GM12892 (cell line): ENCODE data around the gene CRMP1. TPM values are rescaled to one million over a fixed set of nuclear protein-coding genes. Genes with fewer than 3 reads are reported as not detected.

Experiments
- DNase-seq: peaks from one replicate; pipeline ENCODE4 v3.0.0; 2011; ENCODE audit not compliant: insufficient read length
- FAIRE-seq: peaks from 2 replicates; lab custom pipeline; 2011; peaks lifted over from hg19 to GRCh38; lab: Jason Lieb, UNC
- POLR2A ChIP-seq: IDR thresholded peaks from 2 replicates; pipeline ENCODE4 v1.6.1; 2011; ENCODE audit warnings: low read depth, low read length, control low read depth
- POLR2AphosphoS5 ChIP-seq: IDR thresholded peaks from 2 replicates; pipeline ENCODE4 v1.6.1; 2011; ENCODE audit warnings: low read depth, low read length, control low read depth
- TAF1 ChIP-seq: IDR thresholded peaks from 2 replicates; pipeline ENCODE4 v1.6.1; 2011; ENCODE audit warnings: low read depth, mild to moderate bottlenecking, control low read depth, low read length, borderline replicate concordance
- polyA plus RNA-seq: library from polyadenylated mRNA; unstranded; fragments of >200 nt; gene quantifications from one replicate; pipeline ENCODE4 v1.2.1, GENCODE V29; 2012; ENCODE audit warnings: missing spikeins, inconsistent platforms; ENCODE audit not compliant: missing spikeins

Gene CRMP1
- 1.2 TPM for polyA plus RNA-seq

DNA sequence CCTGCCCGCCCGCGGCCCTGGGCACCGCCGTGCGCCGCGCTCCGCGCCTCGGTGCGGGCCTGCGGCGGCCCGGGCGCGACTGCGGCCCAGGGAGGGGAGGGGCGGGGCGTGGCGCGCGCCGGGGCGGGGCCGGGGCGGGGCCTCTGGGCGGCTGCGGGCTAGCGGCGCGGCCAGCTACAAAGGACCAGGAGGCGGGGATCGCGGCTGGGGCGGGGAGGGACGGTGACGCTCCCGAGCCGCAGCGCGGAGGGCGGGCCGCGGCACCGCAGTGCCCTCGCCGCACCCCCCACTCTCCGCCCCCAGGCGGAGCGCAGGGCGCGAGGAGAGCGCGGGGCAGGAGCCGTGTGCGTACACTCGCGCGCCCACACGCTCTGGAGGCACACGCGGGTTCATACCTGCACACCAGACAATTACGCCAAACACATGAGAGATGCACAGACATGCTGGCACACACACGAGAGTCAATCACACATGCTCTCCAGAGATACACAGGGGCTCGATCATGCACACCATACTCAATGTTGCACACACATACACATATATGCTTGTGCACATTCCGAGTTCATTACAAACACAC, at the start of gene CRMP1:
Gene CRMP1, minus strand, starts transcription at position 83 of the 577 bp plus-strand sequence. CDS start 117 bp downstream, outside the sequence.
- DNase-seq (no peak), FAIRE-seq (no peak)
- TF ChIP-seq POLR2AphosphoS5 (no peak), TAF1 (no peak), POLR2A (no peak)

DNA sequence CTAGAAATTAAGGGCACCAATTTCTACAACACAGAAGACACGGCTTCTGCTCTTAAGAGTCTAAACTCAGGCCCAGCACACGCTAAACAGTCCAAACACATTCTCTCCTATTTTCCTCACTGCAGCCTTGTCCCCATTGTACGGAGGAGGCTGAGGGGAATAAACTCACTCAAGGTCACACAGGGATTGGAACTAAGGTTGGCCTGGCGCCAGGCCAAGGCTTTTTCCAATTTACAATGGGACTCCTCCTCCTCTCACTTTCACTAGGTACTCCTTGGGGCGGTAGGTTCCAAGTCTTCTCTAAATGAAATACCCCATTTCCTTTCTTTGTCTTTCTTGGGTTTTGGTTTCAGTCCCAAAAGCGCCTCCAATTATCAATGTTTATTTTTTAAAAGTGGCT, 48.7 kb upstream of the CRMP1 start:
- TF ChIP-seq POLR2AphosphoS5: no peak
- no peak for TF ChIP-seq POLR2A
- no peak for TF ChIP-seq TAF1
- DNase-seq (no peak), FAIRE-seq (no peak)

- no peak for FAIRE-seq
- DNase-seq: no peak
Measured at GRCh38 chr4:5940470-5941203, 47.8 kb upstream of the CRMP1 start.

DNA sequence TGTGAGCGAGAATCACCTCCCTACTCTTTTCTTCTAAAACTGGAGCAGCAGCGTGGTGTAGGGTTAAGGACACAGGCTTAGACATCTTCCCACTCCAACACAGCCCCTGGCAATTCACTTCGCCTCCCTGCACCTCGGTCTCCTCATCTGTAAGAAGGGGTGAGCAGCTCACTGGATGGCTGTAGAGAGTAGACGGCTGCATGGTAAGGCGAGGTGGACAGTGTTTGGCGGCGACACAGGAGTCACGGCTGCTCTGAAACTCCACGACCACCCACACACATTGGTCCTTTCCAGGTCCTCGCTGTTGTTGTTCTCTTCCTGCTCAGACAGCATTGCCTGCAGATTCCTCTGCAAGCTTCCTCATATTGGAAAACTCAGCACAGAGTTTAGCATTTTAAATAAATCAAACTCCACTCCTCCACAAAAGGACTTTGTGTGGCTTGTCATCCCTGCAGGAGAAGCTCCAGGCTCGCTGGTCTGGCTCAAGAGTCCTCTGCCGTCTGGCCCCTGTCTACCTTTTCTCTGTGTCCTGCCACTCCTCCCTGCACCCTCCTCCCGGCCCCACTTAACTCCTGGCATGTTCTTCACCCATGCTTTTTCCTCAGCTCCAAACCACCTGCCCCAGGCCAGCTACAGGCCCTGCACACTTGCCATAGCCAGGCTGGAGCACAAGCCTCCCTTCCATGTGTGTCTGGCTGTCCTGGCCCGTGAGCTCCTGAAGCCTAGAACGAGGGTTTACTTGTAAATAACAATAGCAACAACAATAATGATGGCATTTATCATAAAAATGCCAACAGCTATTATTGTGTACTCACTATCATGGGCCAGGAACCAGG, 41.3 kb upstream of the CRMP1 start:
- no peak for DNase-seq
- FAIRE-seq: no peak
- TF ChIP-seq POLR2AphosphoS5: no peak
- TF ChIP-seq TAF1: no peak
- no peak for TF ChIP-seq POLR2A

More at GRCh38 chr4:5940470-5941203, 47.8 kb upstream of the CRMP1 start:
- no peak for TF ChIP-seq POLR2AphosphoS5
- no peak for TF ChIP-seq POLR2A
- TF ChIP-seq TAF1: no peak

DNA sequence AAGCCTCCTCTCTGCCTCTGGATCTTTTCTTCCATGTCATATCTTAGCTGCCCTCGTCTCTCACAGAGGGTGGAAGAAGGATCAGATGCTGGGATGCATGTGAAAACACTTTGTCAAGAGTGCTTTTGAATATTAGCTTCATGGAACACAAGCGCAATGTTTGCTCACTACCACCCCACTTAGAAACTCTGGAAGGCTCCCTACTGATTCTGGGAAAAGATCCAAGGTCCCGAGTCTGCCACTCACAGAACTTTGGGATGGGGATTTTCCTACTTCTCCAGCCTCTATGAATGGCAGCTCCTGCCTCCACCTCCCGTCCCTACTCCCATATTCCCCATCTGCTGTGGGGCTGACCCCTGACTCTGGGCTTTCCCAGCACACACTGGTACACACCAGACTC, 40.2 kb upstream of the CRMP1 start:
- TF ChIP-seq POLR2AphosphoS5 (no peak), TAF1 (no peak), POLR2A (no peak)
- DNase-seq (no peak), FAIRE-seq (no peak)

DNA sequence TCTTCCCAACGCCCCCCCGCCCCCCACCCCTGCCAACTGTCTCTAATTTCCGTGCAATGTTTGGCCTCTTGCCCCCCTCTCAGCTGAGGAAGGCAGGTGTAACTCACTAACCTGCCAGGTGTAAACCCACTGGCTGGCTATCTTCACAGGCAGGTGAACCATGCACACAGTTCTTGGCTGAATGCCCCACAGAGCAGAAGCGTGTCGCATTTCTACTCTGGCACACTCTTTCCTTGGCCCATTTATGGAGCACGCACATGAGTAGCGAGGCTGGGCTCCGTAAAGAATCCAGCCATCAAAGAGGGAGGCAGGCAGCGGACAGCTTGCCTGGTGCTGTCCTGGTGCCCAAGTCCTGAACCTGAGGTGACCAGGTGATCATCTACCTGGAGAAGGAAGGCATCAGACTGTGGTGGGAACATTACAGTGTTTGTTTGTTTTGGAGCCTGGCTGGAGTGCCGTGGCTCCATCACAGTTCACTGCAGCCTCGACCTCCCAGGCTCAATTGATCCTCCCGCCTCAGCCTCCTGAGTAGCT, 39.2 kb upstream of the CRMP1 start:
- no peak for FAIRE-seq
- no peak for DNase-seq
- no peak for TF ChIP-seq POLR2AphosphoS5
- no peak for TF ChIP-seq POLR2A
- no peak for TF ChIP-seq TAF1

DNA sequence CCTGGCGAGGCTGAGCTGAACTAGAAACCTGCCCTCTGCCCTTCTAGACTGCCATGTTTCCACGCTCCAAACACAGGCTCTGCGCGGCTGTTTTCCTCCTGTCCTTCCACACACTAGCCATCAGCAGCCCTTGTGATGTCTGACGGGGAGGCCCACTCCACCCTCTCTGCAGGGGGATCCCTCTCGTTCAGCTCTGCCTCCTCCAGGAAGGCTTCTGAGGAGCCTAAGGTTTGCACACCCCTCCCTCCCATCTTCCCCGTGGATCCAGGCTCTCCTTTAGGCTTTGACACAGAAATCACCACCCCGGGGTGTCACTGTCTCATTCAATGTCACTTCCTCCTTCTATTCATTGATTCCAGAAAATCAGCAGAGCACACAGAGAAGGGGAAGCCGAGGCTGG, 38.6 kb upstream of the CRMP1 start:
- TF ChIP-seq POLR2AphosphoS5 (no peak), POLR2A (no peak), TAF1 (no peak)
- DNase-seq: no peak
- no peak for FAIRE-seq

GRCh38 chr4:5930876-5931275, 38.0 kb upstream of the CRMP1 start:
- DNase-seq: no peak
- no peak for TF ChIP-seq POLR2AphosphoS5
- TF ChIP-seq POLR2A: no peak
- no peak for TF ChIP-seq TAF1
- FAIRE-seq: no peak

DNA sequence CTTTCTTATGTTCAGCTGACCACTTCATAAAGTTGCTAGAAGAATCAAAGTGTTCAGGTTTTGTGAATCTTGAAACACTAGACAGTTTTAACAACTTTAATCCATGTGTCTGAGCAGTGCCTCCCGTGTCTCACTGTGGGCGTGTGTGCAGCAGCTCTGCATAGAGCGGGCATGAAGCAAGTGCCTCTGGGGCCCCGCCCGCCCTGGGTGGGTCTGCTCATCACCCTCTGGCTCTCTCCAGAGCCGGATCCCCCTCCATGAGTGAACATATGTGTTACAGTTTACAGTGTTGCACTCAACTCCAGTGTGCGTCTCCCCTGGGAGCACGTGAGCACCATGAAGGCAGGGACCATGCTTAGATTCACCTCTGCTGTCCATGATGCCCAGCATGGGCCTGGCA, 37.6 kb upstream of the CRMP1 start:
- TF ChIP-seq TAF1 (no peak), POLR2AphosphoS5 (no peak)
- no peak for FAIRE-seq
- no peak for DNase-seq

DNA sequence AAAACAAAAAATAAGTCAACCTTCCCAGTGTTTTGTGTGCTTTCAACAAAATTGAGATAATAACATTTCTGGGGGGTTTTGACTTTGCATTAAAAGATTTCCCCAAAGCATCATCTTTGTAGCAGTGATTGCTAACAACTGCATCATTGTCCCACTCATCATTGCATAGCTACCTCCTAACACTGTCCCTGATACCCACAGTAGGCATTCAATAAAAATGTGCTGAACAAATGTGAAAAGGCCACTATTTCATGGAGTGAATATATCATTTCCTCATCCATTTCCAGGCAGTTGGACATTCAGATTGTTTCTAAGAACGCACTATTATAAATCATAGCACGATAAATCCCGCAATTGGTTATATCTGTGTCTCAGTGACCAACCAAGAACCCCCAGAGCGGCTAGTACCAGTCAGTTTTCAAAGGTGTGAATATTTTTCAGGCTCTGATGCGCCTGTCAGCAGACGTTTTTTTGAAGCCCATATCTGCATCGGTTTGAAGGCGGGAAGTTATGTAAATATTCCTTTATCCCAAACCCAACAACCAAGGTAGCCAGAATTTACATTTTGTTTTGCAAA, 36.0 kb upstream of the CRMP1 start:
- DNase-seq: no peak
- FAIRE-seq: no peak
- no peak for TF ChIP-seq POLR2AphosphoS5
- TF ChIP-seq TAF1: no peak
- no peak for TF ChIP-seq POLR2A

DNA sequence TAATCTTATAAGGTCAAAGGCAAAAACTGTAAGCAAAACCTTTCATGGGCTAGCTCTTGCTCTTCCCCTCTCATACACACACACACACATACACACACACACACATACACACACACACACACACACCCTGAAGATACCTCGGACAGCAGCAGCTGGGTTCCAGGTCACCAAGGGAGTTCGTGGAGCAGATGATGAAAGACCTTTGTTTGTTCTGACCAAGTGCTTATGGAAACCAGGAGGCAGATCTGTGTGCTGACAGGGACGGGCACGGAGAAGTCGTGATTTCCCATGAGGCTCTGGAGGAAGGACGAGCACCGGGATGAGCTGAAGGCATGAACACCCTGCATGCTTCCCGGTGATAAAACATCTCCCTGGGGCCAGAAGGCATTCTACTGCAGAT, 35.4 kb upstream of the CRMP1 start:
- DNase-seq (no peak), FAIRE-seq (no peak)
- TF ChIP-seq TAF1 (no peak), POLR2AphosphoS5 (no peak), POLR2A (no peak)
